GM12874 (cell line): ENCODE results near the gene KDM6A.
A peak's percentile ranks its signal among the peaks of the same experiment; 100 is the strongest.

Experiments
- TF ChIP-seq, protein P1 (sequence below): IDR thresholded peaks from 2 replicates; pipeline ENCODE4 v1.5.1; 2011; ENCODE audit warnings: low read depth, mild to moderate bottlenecking, control low read depth, low read length, moderate library complexity; ENCODE audit not compliant: insufficient read depth

KDM6A gene

DNA sequence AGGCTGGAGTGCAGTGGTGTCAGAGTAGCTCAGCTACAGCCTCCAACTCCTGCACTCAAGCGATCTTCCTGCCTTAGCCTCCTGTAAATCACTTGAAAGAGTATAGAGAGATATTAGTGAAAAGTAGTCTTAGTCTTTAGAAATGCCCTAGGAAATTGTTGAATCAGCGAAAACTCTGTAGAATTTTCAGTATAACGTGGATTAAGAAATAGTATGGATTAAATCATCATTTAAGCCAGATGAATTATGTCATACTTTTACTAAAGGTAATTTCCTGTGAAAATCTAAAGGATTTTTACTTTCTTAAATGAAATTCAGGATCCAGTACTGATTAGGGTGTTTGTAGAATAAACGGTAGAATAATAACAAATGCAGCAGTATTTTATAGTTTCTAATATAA lies 163.2 kb downstream of the KDM6A start:
- TF ChIP-seq, protein P1, sequence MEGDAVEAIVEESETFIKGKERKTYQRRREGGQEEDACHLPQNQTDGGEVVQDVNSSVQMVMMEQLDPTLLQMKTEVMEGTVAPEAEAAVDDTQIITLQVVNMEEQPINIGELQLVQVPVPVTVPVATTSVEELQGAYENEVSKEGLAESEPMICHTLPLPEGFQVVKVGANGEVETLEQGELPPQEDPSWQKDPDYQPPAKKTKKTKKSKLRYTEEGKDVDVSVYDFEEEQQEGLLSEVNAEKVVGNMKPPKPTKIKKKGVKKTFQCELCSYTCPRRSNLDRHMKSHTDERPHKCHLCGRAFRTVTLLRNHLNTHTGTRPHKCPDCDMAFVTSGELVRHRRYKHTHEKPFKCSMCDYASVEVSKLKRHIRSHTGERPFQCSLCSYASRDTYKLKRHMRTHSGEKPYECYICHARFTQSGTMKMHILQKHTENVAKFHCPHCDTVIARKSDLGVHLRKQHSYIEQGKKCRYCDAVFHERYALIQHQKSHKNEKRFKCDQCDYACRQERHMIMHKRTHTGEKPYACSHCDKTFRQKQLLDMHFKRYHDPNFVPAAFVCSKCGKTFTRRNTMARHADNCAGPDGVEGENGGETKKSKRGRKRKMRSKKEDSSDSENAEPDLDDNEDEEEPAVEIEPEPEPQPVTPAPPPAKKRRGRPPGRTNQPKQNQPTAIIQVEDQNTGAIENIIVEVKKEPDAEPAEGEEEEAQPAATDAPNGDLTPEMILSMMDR = no peak

DNA sequence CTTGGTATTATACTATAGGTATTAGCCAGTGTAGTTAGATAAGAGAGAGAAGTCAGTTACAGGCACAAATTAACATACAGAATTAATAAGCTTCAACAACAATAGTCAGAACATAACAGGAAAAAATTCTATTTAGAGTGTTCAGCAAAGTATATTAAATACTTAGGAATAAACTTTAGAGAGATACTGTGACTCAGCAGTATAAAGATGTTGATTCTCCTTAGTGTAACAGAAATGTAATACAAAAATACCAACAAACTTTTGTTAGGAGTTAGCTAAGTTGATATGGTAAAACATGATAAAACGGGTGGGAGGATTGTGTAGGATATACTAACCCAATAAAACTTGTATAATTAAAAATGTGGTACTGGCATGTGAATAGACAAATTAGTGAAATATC lies 173.4 kb downstream of the KDM6A start:
- TF ChIP-seq, protein P1 = no peak

DNA sequence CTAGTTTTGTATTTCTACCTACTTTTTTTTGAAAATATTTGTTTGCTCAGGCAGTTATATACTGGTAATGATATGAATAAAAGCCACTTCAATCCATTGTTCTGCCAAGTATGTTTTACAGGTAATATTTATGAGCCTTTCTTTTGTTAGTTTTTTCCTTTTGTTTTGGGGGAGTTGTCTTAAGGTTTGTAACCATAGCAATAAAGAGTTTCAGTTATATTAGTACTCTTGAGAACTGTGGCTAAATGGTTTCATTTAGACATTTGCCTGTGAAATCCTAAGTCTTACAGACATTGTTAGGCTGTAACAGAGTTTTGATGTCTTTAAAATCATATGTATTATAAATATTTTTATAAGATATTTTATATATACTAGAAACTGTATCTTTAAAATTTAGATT lies 177.6 kb downstream of the KDM6A start:
- TF ChIP-seq, protein P1 = no peak

DNA sequence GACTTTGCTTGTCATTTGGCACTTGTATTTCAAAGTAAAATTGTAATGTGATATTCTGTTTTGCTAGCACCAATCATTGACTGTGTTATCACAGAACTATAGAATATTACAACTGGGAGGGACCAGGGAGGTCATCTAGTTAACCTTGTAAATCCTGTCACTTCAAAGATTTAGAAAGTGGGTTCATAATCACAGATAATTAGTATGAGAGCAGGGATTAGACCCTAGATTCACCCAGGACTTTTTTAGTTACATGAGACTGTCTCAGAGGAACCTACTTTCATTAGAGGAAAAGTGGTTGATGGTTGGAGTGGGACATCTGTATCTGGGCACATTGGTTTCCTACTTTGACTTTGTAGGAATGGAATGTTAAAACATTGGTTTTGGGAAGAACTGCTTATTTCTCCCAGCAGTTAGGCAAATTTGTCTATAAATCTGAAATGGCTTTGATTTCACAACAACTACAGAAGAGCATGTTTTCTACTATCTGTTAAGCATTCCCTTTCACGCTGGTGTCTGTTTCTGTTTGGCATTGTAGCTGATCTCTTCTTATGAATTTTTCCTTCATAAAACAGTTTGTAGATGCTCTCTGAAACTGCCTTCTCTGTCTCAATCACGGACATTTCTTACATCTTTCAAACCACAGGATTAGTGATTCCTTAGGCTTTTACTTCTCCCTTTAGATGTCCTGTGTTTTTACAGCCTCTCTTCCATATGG lies 183.6 kb downstream of the KDM6A start:
- TF ChIP-seq, protein P1 = no peak

DNA sequence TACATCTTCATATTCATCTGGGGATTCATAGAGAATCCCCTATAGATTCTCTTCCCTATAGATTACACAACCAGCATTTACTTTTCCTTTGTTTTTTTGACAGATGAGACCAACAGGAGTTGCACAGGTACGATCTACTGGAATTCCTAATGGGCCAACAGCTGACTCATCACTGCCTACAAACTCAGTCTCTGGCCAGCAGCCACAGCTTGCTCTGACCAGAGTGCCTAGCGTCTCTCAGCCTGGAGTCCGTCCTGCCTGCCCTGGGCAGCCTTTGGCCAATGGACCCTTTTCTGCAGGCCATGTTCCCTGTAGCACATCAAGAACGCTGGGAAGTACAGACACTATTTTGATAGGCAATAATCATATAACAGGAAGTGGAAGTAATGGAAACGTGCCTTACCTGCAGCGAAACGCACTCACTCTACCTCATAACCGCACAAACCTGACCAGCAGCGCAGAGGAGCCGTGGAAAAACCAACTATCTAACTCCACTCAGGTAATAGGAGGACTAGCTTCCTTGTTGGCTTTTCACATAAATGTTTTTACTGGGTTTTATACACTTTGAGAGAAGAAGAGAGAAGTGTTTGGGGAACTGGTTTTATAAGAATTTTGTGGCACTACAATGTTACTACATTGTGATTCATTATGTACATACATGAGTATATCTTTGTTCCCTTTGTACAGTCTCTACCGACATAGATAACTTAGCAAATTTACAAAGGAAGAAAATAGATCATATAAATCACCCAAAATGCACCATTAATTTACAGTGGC lies 190.5 kb downstream of the KDM6A start:
- TF ChIP-seq, protein P1 = no peak

DNA sequence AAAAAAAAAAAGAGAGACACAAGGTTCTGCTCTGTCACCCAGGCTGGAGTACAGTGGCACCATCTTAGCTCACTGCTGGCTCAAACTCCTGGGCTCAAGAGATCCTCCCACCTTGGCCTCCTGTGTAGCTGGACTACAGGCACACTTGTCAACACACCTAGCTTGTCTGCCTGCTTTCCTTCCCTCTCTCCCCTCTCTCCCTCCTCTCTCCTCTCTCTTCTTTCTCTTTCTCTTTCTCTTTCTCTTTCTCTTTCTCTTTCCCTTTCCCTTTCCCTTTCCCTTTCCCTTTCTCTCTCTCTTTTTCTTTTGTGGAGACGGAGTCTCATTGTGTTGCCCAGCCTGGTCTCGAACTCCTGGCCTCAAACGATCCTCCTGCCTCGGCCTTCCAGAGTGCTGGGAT lies 195.6 kb downstream of the KDM6A start:
- TF ChIP-seq, protein P1 = no peak

DNA sequence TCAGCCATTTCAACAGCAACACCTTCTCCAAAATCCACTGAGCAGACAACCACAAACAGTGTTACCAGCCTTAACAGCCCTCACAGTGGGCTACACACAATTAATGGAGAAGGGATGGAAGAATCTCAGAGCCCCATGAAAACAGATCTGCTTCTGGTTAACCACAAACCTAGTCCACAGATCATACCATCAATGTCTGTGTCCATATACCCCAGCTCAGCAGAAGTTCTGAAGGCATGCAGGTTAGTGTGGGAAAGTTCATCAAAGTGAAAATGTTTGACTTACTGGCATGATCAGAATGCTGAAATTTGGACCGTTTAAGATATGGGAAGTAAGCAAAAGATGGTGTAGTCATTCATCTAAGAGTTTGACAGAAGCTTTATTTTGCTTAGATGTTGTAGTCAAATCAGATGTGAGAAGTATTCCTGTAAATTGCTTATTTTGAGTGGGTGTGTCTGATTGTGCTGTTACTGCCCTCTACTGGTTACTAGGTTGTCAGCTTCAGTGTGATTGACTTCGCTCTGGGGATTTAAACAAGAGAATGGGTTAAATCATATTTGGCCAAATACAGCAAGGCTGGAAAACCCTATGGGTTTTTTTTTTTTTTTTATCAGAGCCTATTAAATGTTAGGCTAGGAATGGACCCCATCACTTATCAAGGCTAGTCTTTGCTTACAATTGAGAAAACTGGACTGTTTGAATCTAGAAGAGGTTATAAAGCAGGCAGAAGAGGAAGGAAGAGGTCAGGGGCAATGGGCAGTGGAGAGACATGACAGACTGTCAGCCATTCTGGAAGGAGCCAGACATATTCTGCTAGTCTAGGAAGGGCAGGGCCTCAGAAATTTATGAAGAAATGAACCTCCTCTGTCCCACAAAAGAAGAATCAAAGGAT lies 197.4 kb downstream of the KDM6A start:
- TF ChIP-seq, protein P1 = peak; percentile 37; the same call in 1 of the 2 replicates
